DND-41 (cell line): ENCODE data around the gene PCSK2.

ENCODE experiments used
- CTCF ChIP-seq: IDR thresholded peaks from 2 replicates; pipeline ENCODE4 v1.5.1; 2012; ENCODE audit warnings: borderline replicate concordance, low read length, moderate library complexity, mild to moderate bottlenecking; ENCODE audit not compliant: poor library complexity, severe bottlenecking; ENCODE audit errors: extremely low read depth
- EZH2 ChIP-seq: IDR thresholded peaks from 3 replicates; pipeline ENCODE4 v1.6.1; 2012; ENCODE audit warnings: borderline replicate concordance, low read depth, mild to moderate bottlenecking, moderate library complexity, low read length, inconsistent platforms; ENCODE audit not compliant: severe bottlenecking

GRCh38 chr20:17233626-17234025 lies 6.8 kb downstream of the PCSK2 start:
- no peak for TF ChIP-seq CTCF
- TF ChIP-seq EZH2, result no peak
